Hippocampal formation (tissue), 2 donors: ENCODE results near the gene ZNF609.

Source experiments
- DNase-seq, 2 donors: peaks; one replicate each; lab custom pipeline; 2025; lab: John Stamatoyannopoulos, UW

Gene ZNF609

GRCh38 chr15:64544450-64544849 lies 84.1 kb downstream of the ZNF609 start:
- no peak for DNase-seq

GRCh38 chr15:64547275-64547674 lies 86.9 kb downstream of the ZNF609 start:
- no peak for DNase-seq

GRCh38 chr15:64548235-64548634 lies 87.9 kb downstream of the ZNF609 start:
- no peak for DNase-seq

- DNase-seq = no peak
These were observed 89.5 kb downstream of the ZNF609 start for GRCh38 chr15:64549860-64550259.

GRCh38 chr15:64552281-64552948 lies 92.0 kb downstream of the ZNF609 start:
- no peak for DNase-seq

GRCh38 chr15:64558460-64559179 lies 98.2 kb downstream of the ZNF609 start:
- DNase-seq = no peak

- DNase-seq = no peak
These were observed 98.9 kb downstream of the ZNF609 start for GRCh38 chr15:64559243-64559642.

GRCh38 chr15:64560501-64560900 lies 100.1 kb downstream of the ZNF609 start:
- no peak for DNase-seq

GRCh38 chr15:64560998-64561397 lies 100.6 kb downstream of the ZNF609 start:
- DNase-seq = no peak

- no peak for DNase-seq
These were observed 101.7 kb downstream of the ZNF609 start for GRCh38 chr15:64562003-64562640.

- no peak for DNase-seq
These were observed 105.7 kb downstream of the ZNF609 start for GRCh38 chr15:64566102-64566501.

- DNase-seq = no peak
These were observed 106.5 kb downstream of the ZNF609 start for GRCh38 chr15:64566629-64567427.

GRCh38 chr15:64568765-64569164 lies 108.4 kb downstream of the ZNF609 start:
- no peak for DNase-seq

- DNase-seq = no peak
These were observed 111.5 kb downstream of the ZNF609 start for GRCh38 chr15:64571857-64572291.

- DNase-seq = no peak
These were observed 112.5 kb downstream of the ZNF609 start for GRCh38 chr15:64572856-64573255.

GRCh38 chr15:64574301-64575017 lies 114.1 kb downstream of the ZNF609 start:
- DNase-seq = no peak

- no peak for DNase-seq
These were observed 120.5 kb downstream of the ZNF609 start for GRCh38 chr15:64580696-64581407.

GRCh38 chr15:64581408-64581761 lies 121.0 kb downstream of the ZNF609 start:
- DNase-seq = no peak

- DNase-seq = no peak
These were observed 121.8 kb downstream of the ZNF609 start for GRCh38 chr15:64582202-64582601.

- no peak for DNase-seq
These were observed 123.1 kb downstream of the ZNF609 start for GRCh38 chr15:64583519-64583918.

GRCh38 chr15:64583983-64584382 lies 123.6 kb downstream of the ZNF609 start:
- DNase-seq = no peak
